GM18498 (cell line): ENCODE measurements around the gene TEFM.
"Not testable (repeated sequence)": the region's sequence is repeated elsewhere in the genome, so short reads cannot be mapped to it uniquely, and the experiment has no call there.

Experiments
- ATAC-seq: cut with Tn5 transposase; IDR thresholded peaks from one replicate; pipeline ENCODE4 v1.9.1; 2021; ENCODE audit warnings: mild to moderate bottlenecking, moderate library complexity; ENCODE audit not compliant: unreplicated experiment

Gene TEFM

GRCh38 chr17:30906101-30906911, at the start of gene TEFM:
TSS of gene TEFM (minus strand) at chr17:30906238. CDS start at chr17:30906198, 40 bp downstream.
- peak; percentile 88 for ATAC-seq

- no peak for ATAC-seq
These were observed 48.2 kb upstream of the TEFM start for GRCh38 chr17:30954046-30954830.

GRCh38 chr17:30952638-30953393, 46.8 kb upstream of the TEFM start:
- no peak for ATAC-seq

- ATAC-seq, result no peak
These were observed 44.8 kb upstream of the TEFM start for GRCh38 chr17:30950669-30951399.

GRCh38 chr17:30950189-30950588, 44.2 kb upstream of the TEFM start:
- ATAC-seq, result no peak

GRCh38 chr17:30947796-30948195, 41.8 kb upstream of the TEFM start:
- no peak for ATAC-seq

GRCh38 chr17:30942308-30943079, 36.5 kb upstream of the TEFM start:
- no peak for ATAC-seq

GRCh38 chr17:30939051-30939689, 33.1 kb upstream of the TEFM start:
- ATAC-seq, result no peak

GRCh38 chr17:30933966-30934365, 27.9 kb upstream of the TEFM start:
- ATAC-seq, result no peak

- not testable (repeated sequence) for ATAC-seq
These were observed 25.5 kb upstream of the TEFM start for GRCh38 chr17:30931582-30931981.

- no peak for ATAC-seq
These were observed 24.5 kb upstream of the TEFM start for GRCh38 chr17:30930495-30930894.

- not testable (repeated sequence) for ATAC-seq
These were observed 23.8 kb upstream of the TEFM start for GRCh38 chr17:30929861-30930260.

GRCh38 chr17:30929081-30929633, 23.1 kb upstream of the TEFM start:
- ATAC-seq, result no peak

- no peak for ATAC-seq
These were observed 22.5 kb upstream of the TEFM start for GRCh38 chr17:30928584-30928983.

GRCh38 chr17:30927756-30928155, 21.7 kb upstream of the TEFM start:
- no peak for ATAC-seq

GRCh38 chr17:30926516-30926915, 20.5 kb upstream of the TEFM start:
- no peak for ATAC-seq

- ATAC-seq, result no peak
These were observed 18.3 kb upstream of the TEFM start for GRCh38 chr17:30924341-30924740.

- ATAC-seq, result peak; percentile 8
These were observed 16.4 kb upstream of the TEFM start for GRCh38 chr17:30922235-30923030.
